NCI-H1092 treated with DMSO at 0.1 percent for 48 hours (cell line): ENCODE results near the gene GMPPA.

Source experiments
- DNase-seq: peaks from one replicate; lab custom pipeline; 2025; lab: John Stamatoyannopoulos, UW

GMPPA gene

DNA sequence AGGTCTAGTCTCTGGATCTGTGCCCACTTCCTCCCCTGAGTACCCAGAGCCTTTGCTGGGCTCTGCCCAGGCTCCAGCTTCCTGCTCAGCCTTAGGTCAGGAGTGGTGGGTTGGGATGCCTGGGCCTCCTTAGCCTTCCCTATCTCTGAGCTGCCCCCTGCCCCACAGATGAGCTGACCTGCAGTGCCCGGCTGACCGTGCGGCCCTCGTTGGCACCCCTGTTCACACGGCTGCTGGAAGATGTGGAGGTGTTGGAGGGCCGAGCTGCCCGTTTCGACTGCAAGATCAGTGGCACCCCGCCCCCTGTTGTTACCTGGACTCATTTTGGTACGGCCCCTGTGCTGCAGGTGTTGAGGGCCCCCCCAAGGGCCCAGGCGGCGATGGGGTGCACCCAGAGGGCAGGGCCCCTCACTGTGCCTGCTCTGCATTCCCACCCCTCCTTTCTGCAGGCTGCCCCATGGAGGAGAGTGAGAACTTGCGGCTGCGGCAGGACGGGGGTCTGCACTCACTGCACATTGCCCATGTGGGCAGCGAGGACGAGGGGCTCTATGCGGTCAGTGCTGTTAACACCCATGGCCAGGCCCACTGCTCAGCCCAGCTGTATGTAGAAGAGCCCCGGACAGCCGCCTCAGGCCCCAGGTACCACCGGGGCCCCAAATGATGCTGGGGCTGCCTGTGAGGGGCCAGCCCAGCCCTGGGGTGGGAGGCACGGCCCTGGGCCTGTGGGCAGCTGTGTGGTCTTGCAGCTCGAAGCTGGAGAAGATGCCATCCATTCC, 30.1 kb upstream of the GMPPA start:
- DNase-seq = no peak

DNA sequence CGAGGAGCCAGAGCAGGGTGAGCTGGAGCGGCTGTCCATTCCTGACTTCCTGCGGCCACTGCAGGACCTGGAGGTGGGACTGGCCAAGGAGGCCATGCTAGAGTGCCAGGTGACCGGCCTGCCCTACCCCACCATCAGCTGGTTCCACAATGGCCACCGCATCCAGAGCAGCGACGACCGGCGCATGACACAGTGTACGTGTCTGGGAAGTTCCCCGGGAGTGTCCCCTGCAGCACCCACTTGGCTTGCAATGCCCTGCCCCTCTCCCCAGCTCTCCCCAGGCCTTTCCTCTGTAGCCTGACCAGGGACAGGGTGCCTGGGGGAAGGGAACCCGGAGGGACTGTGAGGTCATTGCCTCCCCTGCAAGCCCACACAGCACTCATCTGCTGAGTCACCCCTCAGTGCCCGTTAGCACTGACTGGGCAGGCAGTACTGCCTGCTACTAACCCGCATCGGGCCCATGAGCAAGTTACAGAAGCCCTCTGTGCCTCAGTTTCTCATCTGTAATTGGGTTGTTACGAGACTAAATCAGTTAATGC, 29.4 kb upstream of the GMPPA start:
- DNase-seq = no peak

GRCh38 chr2:219470429-219470828, 28.3 kb upstream of the GMPPA start:
- DNase-seq = no peak

GRCh38 chr2:219471476-219472371, 27.0 kb upstream of the GMPPA start:
- DNase-seq = no peak

- DNase-seq = no peak
Observed at GRCh38 chr2:219472629-219473187, 26.0 kb upstream of the GMPPA start.

GRCh38 chr2:219473511-219473910, 25.2 kb upstream of the GMPPA start:
- no peak for DNase-seq

DNA sequence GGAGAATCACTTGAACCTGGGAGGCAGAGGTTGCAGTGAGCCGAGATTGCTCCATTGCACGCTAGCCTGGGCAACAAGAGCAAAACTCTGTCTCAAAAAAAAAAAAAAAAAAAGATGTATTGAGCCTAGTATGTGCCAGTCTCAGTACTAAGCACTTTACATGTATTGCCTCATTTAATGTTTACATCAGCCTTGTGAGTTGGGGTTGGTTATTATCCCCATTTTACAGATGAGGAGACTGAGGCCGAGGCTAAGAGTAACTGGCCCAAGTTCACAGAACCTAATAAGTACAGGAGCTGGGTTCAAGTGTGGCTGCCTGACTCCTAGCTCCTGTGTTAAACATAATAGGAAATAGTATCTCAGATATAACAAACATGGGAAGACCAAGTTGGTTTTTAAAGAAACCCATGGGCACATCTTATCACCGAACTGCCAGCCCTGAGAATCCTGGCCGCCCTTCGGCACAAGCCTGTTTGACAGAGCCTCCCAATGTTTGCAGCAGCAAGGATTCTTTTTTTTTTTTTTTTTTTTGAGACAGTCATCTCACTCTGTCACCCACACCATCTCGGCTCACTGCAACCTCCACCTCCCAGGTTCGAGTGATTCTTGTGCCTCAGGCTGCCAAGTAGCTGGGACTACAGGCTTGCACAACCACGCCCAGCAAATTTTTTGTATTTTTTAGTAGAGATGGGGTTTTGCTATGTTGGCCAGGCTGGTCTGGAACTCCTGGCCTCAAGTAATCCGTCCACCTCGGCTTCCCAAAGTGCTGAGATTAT, 24.2 kb upstream of the GMPPA start:
- no peak for DNase-seq

DNA sequence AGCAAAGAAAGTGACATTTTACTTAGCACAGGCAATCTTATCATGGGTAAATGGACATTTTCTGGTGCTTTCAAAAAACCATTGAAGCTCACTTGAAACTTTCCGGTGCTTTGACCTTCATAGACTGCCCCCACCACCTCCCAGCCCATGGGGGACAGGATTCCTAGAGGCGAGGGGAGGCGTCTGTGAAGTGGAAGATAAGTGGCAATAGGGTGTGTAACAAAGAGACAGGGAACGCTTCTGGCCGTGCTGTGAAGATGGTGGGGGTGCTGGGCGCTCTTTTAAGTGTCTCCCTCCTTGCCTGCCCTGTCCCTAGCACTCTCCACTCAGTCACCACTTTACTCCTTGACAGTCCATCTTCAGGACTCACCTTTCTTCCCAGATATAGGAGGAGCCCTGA, 23.4 kb upstream of the GMPPA start:
- no peak for DNase-seq

DNA sequence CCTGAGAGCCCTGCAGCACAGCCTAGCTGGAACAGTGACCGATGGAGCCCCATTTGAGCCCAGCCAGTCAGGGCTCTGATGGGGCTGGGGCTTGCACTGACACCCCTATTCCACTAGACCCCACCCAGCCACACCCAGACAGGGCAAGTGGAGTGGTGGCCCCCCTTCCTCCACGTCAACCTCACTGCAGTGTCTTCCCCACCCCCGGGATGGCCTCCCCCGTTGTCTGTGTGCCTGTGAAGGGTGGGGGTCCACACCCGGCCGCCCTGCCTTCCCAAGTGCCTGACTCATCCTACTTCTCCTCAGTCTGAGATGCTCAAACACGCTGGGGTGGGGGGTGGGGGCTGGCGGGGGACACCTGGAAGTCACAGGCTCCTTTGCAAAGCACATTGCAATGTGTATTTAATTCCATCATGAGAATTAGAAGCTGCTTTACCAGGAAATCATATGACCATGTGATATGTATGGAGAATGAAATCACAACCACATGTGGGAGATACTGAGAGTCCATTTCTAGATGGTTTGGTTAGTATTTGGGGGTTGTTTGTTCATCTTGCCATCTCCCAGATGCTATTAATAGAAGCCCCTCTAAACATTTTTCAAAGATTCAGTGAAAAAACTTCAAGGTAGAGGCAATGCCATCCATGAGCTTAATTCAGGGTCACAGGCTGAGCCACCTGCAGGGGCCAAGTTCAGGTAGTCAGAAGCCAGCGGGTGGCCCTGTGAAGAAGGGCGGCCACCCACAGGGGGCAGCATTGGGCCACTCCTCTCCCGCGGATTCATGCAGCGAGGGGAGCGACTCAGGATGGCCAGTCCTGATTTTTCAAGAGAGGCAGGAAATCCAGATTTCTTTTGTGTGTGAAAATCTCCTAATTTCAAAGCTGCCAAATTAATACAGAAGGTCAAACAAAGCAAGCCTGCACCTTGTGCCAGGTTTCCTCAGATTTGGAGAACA, 22.7 kb upstream of the GMPPA start:
- peak; percentile 35 for DNase-seq

DNA sequence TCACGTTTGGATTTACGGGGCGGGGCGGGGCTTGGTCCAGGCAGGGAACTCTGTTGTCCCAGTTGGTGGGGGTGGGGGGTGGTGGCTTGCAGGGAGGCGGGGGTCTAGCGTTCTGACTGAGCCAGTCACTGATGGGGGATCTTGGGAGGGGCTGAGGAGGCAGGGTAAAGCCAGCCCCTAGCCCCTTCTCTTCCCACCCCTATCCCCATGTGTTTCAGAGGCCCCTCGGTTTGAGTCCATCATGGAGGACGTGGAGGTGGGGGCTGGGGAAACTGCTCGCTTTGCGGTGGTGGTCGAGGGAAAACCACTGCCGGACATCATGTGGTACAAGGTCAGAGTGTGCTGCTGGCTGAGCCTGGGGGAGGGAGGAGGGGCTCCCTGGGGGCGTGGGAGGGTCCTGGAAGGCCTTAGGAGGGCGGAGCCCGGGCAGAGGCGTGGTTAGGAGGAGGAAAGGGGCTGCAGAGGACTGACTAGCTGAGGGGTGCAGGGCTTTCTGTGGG, 22.0 kb upstream of the GMPPA start:
- no peak for DNase-seq

GRCh38 chr2:219477179-219477578, 21.5 kb upstream of the GMPPA start:
- DNase-seq = no peak

- DNase-seq = no peak
Observed at GRCh38 chr2:219477815-219478214, 20.9 kb upstream of the GMPPA start.

- no peak for DNase-seq
Observed at GRCh38 chr2:219478916-219479315, 19.8 kb upstream of the GMPPA start.

DNA sequence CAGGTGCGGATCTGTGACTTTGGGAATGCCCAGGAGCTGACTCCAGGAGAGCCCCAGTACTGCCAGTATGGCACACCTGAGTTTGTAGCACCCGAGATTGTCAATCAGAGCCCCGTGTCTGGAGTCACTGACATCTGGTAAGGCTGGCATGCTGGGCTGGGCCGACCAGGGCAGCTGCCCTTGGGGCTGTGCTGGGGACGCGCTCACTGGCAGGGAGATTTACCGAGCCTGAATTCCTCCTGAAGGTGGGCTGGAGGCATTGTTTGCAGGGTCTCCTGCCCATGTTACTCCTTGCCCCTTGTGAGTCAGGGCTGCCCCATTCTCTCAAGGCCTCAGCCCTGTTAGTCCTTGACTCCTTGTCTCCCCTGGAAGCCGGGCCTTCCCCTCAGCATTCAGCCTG, 18.7 kb upstream of the GMPPA start:
- no peak for DNase-seq

DNA sequence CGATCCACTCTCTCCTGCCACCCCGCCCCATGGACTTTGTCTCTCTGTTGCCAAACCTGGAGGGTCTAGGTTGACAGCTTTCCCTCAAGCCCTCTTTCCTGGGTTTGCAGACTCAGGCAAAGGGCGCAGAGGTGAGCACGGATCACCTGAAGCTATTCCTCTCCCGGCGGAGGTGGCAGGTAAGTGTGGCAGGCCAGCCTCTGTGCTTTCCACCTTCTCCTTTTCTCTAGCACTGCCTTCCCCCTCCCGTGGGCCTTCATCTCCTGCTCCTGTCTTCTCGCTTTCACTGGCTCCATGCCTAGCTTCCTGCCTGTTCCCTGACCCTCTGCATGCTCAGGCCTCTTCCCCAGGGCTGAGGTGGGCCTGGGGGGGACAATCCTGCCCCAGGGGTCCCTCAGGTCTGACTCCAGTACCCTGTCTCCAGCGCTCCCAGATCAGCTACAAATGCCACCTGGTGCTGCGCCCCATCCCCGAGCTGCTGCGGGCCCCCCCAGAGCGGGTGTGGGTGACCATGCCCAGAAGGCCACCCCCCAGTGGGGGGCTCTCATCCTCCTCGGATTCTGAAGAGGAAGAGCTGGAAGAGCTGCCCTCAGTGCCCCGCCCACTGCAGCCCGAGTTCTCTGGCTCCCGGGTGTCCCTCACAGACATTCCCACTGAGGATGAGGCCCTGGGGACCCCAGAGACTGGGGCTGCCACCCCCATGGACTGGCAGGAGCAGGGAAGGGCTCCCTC, 15.9 kb upstream of the GMPPA start:
- DNase-seq = no peak

DNA sequence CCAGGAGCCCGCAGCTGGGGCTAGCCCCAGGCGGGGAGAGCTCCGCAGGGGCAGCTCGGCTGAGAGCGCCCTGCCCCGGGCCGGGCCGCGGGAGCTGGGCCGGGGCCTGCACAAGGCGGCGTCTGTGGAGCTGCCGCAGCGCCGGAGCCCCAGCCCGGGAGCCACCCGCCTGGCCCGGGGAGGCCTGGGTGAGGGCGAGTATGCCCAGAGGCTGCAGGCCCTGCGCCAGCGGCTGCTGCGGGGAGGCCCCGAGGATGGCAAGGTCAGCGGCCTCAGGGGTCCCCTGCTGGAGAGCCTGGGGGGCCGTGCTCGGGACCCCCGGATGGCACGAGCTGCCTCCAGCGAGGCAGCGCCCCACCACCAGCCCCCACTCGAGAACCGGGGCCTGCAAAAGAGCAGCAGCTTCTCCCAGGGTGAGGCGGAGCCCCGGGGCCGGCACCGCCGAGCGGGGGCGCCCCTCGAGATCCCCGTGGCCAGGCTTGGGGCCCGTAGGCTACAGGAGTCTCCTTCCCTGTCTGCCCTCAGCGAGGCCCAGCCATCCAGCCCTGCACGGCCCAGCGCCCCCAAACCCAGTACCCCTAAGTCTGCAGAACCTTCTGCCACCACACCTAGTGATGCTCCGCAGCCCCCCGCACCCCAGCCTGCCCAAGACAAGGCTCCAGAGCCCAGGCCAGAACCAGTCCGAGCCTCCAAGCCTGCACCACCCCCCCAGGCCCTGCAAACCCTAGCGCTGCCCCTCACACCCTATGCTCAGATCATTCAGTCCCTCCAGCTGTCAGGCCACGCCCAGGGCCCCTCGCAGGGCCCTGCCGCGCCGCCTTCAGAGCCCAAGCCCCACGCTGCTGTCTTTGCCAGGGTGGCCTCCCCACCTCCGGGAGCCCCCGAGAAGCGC, 15.0 kb upstream of the GMPPA start:
- DNase-seq = no peak

- DNase-seq = no peak
Observed at GRCh38 chr2:219484343-219485200, 14.1 kb upstream of the GMPPA start.

GRCh38 chr2:219485201-219485580, 13.5 kb upstream of the GMPPA start:
- no peak for DNase-seq
